HepG2 (cell line): ENCODE measurements around the gene STK31. TPM values are rescaled to one million over a fixed set of nuclear protein-coding genes. Genes with fewer than 3 reads are reported as not detected.
A peak's percentile ranks its signal among the peaks of the same experiment; 100 is the strongest.

ENCODE experiments used
- HOXA3 ChIP-seq: sonication (generic); formaldehyde crosslinking; IDR thresholded peaks from 2 replicates; pipeline ENCODE4 v1.5.0; 2020; ENCODE audit warnings: missing genetic modification reagents
- MEIS1 ChIP-seq: sonication (generic); formaldehyde crosslinking; IDR thresholded peaks from 2 replicates; pipeline ENCODE4 v1.9.0; 2021; ENCODE audit warnings: mild to moderate bottlenecking, missing genetic modification reagents, moderate library complexity, borderline replicate concordance
- RFX1 ChIP-seq: fragments of 450-650 bp; IDR thresholded peaks from 2 replicates; pipeline ENCODE4 v1.6.1; 2017
- UBTF ChIP-seq: sonication (generic); formaldehyde crosslinking; IDR thresholded peaks from 2 replicates; pipeline ENCODE4 v1.4.0; 2020; ENCODE audit warnings: mild to moderate bottlenecking, missing genetic modification reagents
- ZHX1 ChIP-seq: sonication (generic); formaldehyde crosslinking; IDR thresholded peaks from 2 replicates; pipeline ENCODE4 v1.8.1; 2022; ENCODE audit warnings: low read depth, mild to moderate bottlenecking, missing genetic modification reagents
- ZNF24 ChIP-seq: fragments of 450-650 bp; IDR thresholded peaks from 2 replicates; pipeline ENCODE4 v1.6.1; 2017; ENCODE audit warnings: antibody characterized with exemption, mild to moderate bottlenecking
- ZNF253 ChIP-seq: sonication (generic); formaldehyde crosslinking; IDR thresholded peaks from 2 replicates; pipeline ENCODE4 v1.8.0; 2022; ENCODE audit warnings: mild to moderate bottlenecking, missing genetic modification reagents, borderline replicate concordance
- ZNF333 ChIP-seq: sonication (generic); formaldehyde crosslinking; IDR thresholded peaks from 2 replicates; pipeline ENCODE4 v1.4.0; 2020; ENCODE audit warnings: mild to moderate bottlenecking, missing genetic modification reagents, borderline replicate concordance
- ZNF768 ChIP-seq: sonication (generic); formaldehyde crosslinking; IDR thresholded peaks from 2 replicates; pipeline ENCODE4 v1.4.0; 2020; ENCODE audit warnings: missing genetic modification reagents
- polyA plus RNA-seq, 8 experiments: library from polyadenylated mRNA; depleted of rRNA in 3 of 8; stranded (reverse) in 7 of 8; unstranded in 1 of 8; fragments of >200 nt; fragmentation: Illumina TruSeq in 4 of 8; extraction: Trizol in 4 of 8; gene quantifications; 2 replicates each; pipeline versions ENCODE4 v1.2.1 to v1.2.3, GENCODE V29; 2011 to 2016; ENCODE audit warnings: low read depth in 4 of 8, missing spikeins in 1 of 8, mixed read lengths in 1 of 8; ENCODE audit not compliant: insufficient read depth in 1 of 8
- total RNA-seq, 5 experiments: library from RNA; depleted of rRNA; stranded (reverse); fragments of >200 nt; fragmentation: Illumina TruSeq; extraction: Trizol; gene quantifications; 2 replicates each; pipeline ENCODE4 v1.2.3, GENCODE V29; 2016; ENCODE audit warnings: low read depth in 1 of 5
- TF ChIP-seq, protein P1 (sequence below): sonication (generic); formaldehyde crosslinking; IDR thresholded peaks from 2 replicates; pipeline ENCODE4 v1.4.0; 2020; ENCODE audit warnings: mild to moderate bottlenecking, missing genetic modification reagents
- TF ChIP-seq, protein P2 (sequence below): sonication (generic); formaldehyde crosslinking; IDR thresholded peaks from 2 replicates; pipeline ENCODE4 v1.4.0; 2020; ENCODE audit warnings: missing genetic modification reagents

The STK31 gene
- total and polyA plus RNA-seq, 2 of the 13 experiments (the other 11 are each of a cell fraction or from before 2014, with no cell fraction given), result not detected

DNA sequence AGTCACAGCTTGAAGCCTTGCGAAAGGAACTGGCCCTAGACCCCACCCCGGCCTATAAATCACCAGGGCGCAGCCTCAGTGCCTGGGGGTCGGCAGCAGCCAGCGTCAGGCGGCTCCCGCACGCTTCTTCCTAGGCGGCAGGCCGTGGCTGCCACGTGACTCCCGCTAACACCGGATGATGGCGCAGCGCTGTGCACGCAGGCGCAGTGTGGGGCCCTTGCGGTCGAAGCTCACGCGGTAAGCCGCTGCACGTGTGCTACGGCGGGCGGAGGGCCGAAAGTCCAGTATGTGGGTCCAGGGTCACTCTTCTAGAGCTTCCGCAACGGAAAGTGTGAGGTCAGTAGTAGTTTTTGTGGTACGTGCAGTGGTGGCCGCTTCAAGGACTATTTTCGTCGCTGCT is at the start of gene STK31 (continued):
- TF ChIP-seq ZHX1 (CRISPR knock-in tag) (peak; percentile 78; the same call in 1 of the 2 replicates), ZNF24 (no peak), UBTF (CRISPR knock-in tag) (no peak), ZNF333 (CRISPR knock-in tag) (no peak), RFX1 (no peak), ZNF253 (CRISPR knock-in tag) (no peak), HOXA3 (CRISPR knock-in tag) (peak; percentile 55; the same call in 1 of the 2 replicates), ZNF768 (CRISPR knock-in tag) (peak; percentile 27; the same call in 1 of the 2 replicates), MEIS1 (CRISPR knock-in tag) (no peak)
- TF ChIP-seq, protein P1, sequence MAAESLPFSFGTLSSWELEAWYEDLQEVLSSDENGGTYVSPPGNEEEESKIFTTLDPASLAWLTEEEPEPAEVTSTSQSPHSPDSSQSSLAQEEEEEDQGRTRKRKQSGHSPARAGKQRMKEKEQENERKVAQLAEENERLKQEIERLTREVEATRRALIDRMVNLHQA (CRISPR knock-in tag), result no peak
- TF ChIP-seq, protein P2, sequence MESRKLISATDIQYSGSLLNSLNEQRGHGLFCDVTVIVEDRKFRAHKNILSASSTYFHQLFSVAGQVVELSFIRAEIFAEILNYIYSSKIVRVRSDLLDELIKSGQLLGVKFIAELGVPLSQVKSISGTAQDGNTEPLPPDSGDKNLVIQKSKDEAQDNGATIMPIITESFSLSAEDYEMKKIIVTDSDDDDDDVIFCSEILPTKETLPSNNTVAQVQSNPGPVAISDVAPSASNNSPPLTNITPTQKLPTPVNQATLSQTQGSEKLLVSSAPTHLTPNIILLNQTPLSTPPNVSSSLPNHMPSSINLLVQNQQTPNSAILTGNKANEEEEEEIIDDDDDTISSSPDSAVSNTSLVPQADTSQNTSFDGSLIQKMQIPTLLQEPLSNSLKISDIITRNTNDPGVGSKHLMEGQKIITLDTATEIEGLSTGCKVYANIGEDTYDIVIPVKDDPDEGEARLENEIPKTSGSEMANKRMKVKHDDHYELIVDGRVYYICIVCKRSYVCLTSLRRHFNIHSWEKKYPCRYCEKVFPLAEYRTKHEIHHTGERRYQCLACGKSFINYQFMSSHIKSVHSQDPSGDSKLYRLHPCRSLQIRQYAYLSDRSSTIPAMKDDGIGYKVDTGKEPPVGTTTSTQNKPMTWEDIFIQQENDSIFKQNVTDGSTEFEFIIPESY (CRISPR knock-in tag), result peak; percentile 83
- TF ChIP-seq, all 625 proteins: peak for 6
